ENCODE measurements around the gene LITAF.

- TF ChIP-seq EZH2 (IDR thresholded peaks at IDR 0.05; ENCODE audit: low read length) (no peak), CTCF (optimal IDR thresholded peaks at IDR 0.05 in 1 of 3, IDR thresholded peaks at IDR 0.05 in 1 of 3, conservative IDR thresholded peaks at IDR 0.05 in 1 of 3; ENCODE audit: extremely low read depth in 1 of 3, insufficient read depth in 2 of 3, low read length in 3 of 3) (no peak)
These were observed 49.5 kb upstream of the LITAF start for GRCh38 chr16:11636172-11636721.

Data from keratinocyte (primary cell).